Right ventricle myocardium superior (tissue), 1 donor: ENCODE measurements around the gene ARID5B. TPM values are rescaled to one million over a fixed set of nuclear protein-coding genes. Genes with fewer than 3 reads are reported as not detected.
"Not testable (repeated sequence)": the region's sequence is repeated elsewhere in the genome, so short reads cannot be mapped to it uniquely, and the experiment has no call there.

Source experiments
- ATAC-seq: fragments of 200-7000 bp; cut with Tn5 transposase; one replicate; pipeline ENCODE4 v1.9.1; 2020; ENCODE audit warnings: mild to moderate bottlenecking; ENCODE audit not compliant: poor library complexity
- DNase-seq: peaks from one replicate; pipeline ENCODE4 v3.0.0-alpha.2; 2020
- intact Hi-C: fragments of 100-400 bp; cut with DNase I; formaldehyde crosslinking; loops from one replicate; pipeline ENCODE4 v1.11.2; 2022
- long read RNA-seq: library from polyadenylated mRNA; unstranded; transcript quantifications from one replicate; pipeline ENCODE4 v2.0.0, GENCODE V29; 2021
- total RNA-seq: library from RNA; stranded (reverse); fragmentation: NEBNext Ultra II Directional; extraction: Animal tissue kit (Norgen Biotek cat#: 25700); gene quantifications from one replicate; pipeline ENCODE4 v1.2.1, GENCODE V29; 2021
- donor health status: DM: no; HTN: yes; CAD: no; lungs with severe emphysema.

The ARID5B gene
- 13.2 TPM for total RNA-seq
- long read RNA-seq, partial matches to known transcripts, result 0 of 2 reads
- long read RNA-seq, other reads (novel, unspliced or antisense), result 2 of 2 reads

DNA sequence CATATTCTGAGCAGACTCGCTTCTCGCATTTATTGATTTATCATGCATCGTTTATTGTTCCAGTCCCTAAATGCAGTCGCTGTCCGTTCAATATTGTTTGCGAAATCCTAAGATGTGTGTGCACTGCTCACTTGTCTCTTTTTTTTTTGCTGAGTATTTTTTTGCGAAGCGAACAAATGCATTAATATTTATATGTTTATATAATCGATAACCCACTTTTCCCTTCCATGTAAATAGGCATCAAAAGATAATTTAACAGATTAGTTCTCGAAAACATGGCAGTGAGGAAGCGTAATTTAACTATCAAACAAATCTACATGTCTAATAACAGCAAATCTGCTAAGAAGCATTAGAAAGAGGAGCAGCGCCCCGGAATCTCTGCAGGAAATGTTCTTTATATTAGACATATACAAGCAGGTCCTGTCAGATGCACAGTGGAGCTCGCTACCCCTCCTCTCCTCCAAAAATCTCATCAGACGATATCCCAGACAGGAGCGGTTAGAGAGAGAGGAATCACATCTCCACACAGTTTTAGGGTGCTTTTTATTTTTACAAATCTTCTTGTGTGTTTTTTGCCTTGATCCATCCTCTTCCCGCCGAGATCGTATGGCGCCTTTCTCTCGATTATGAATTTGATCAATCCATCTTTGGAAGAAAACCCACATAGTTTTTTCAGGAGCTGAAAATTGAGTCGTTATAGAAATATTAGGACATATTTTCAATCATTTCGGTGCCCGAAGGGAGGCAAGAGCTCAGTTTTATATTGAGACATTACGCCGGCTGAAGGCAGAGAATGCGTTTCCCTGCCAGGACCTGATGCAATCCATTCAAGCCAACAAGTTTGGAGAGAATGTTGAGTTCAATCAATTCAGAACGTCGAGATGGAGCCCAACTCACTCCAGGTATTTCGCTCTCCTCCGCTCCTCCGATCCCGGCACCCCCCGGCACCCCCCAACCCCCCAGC is at the start of gene ARID5B:
TSS of gene ARID5B (plus strand) at position 871 of the 964 bp plus-strand sequence. CDS start at position 882, 11 bp downstream.
- ATAC-seq, result peak; percentile 20
- intact Hi-C loops, result loop anchor here (10.0 kb wide), 1 partner anchor 94 kb away; no protein-coding TSS in a partner anchor
- DNase-seq, result no peak

DNA sequence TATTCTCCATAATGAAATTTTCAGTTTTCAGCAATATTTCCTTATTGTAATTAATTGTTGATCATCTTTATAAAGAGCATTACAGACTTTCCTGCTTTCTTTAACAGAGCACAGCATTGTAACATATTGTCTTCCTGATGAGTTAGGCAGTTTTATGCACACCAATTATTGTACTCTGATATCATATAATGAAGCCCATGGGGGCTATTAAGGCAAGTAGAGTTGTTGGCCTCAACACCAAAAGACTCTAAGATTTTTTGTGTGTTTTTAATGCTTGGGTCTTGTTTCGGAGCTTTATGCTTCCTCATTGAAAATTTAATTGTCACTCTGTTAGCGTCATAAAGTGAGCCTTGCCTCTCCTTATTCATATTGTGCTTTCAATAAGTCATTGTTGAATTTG is 49.2 kb upstream of the ARID5B start:
- DNase-seq (no peak), ATAC-seq (no peak)
- intact Hi-C loops, result no loop called here

- DNase-seq (no peak), ATAC-seq (no peak)
- intact Hi-C loops, result no loop called here
These were observed 45.7 kb upstream of the ARID5B start for GRCh38 chr10:61855771-61856170.

DNA sequence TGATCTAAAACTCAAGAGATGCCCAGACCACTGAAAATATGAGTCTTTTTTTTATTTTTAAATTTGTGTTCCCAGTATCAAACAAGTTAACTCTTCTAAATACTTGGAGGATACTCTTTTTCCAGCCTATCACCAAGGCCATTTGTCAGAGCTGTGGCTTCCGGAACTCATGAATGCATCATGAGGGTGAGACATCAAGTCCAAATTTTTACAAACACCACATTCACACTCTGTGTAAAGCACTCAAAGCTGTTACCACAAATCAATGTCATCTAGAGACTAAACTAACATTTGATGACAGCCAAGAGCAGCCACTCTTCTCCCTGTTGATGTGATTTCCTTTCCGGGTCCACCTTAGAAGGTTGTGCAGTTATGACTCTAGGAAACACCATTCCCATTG is 43.8 kb upstream of the ARID5B start:
- DNase-seq (no peak), ATAC-seq (no peak)
- intact Hi-C loops, result no loop called here

DNA sequence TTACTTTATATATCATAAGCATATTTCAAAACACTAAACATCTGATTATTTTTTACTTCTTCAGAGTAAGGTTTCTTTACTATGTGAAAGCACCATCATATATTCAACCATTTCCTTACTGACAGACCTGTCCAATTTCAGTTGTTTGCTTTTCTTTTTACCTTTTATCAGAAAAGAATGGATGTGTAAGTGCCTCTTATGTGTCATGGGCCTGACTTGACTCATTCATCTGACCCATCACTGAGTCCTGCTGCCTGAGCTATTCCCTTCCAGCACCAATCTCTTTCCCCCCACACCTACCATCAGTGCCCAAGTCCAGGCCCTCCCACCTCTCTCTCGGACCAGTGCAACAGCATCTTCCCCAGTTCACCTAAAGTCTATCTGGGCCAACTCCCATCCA is 41.7 kb upstream of the ARID5B start:
- DNase-seq (no peak), ATAC-seq (no peak)
- intact Hi-C loops, result no loop called here

- DNase-seq (no peak), ATAC-seq (no peak)
- intact Hi-C loops, result no loop called here
These were observed 40.3 kb upstream of the ARID5B start for GRCh38 chr10:61860964-61861758.

DNA sequence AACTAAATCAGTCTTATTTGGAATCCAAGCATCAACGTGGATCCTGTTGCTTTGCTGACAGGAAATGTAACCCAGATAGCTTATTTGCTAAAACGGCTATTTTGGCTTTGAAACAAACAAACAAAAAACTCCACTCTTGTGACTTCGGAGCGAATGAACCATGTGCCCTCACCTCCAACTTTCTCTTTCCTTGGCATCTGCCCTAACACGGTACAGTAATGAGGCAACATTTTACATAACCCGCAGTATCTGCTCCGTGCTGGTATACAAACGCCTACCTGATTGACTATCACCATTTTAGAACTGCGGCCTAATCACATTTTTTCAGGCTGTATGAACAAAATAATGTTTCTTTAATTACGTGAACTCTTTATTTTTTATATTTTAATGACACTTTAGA is 37.5 kb upstream of the ARID5B start:
- intact Hi-C loops, result no loop called here
- ATAC-seq (no peak), DNase-seq (no peak)

DNA sequence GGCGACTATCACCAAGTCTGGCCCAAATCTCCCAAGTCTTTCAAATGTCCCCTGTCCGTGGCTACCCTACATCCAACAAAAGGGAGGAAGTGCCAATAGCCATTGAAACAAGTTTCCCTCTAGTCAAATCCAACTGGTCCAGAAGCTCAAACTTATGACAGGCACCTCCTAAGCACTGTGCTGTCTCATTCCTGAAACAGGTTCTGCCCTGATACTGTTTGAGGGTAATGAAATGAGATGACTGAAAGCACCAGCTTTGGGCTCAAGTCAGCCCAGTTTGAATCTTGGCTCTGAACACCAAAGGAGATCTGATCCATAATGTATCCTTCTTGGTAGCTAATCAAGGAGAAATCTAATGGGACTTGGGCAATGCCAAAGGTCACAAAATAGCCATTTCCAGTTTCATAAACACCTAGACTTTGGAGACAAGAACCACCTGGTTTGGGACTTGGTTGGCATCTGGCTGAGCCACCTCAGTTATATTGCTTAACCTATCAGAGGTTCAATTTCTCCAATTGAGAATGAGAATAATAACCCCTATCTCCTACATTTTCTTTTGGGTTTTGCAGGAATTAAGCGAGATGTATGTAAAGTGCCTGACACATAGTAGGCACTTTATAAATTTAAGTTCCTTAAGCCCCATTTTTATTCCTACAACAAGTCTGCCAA is 34.7 kb upstream of the ARID5B start:
- ATAC-seq, result no peak
- intact Hi-C loops, result no loop called here
- no peak for DNase-seq

- intact Hi-C loops, ATAC-seq: not testable (repeated sequence)
- DNase-seq, result peak; percentile 50
These were observed 34.1 kb upstream of the ARID5B start for GRCh38 chr10:61867374-61867773.

GRCh38 chr10:61867817-61868216 is 33.7 kb upstream of the ARID5B start:
- ATAC-seq, intact Hi-C loops: not testable (repeated sequence)
- DNase-seq, result peak; percentile 66

- no peak for DNase-seq
- intact Hi-C loops, result no loop called here
- no peak for ATAC-seq
These were observed 32.3 kb upstream of the ARID5B start for GRCh38 chr10:61869041-61869675.

DNA sequence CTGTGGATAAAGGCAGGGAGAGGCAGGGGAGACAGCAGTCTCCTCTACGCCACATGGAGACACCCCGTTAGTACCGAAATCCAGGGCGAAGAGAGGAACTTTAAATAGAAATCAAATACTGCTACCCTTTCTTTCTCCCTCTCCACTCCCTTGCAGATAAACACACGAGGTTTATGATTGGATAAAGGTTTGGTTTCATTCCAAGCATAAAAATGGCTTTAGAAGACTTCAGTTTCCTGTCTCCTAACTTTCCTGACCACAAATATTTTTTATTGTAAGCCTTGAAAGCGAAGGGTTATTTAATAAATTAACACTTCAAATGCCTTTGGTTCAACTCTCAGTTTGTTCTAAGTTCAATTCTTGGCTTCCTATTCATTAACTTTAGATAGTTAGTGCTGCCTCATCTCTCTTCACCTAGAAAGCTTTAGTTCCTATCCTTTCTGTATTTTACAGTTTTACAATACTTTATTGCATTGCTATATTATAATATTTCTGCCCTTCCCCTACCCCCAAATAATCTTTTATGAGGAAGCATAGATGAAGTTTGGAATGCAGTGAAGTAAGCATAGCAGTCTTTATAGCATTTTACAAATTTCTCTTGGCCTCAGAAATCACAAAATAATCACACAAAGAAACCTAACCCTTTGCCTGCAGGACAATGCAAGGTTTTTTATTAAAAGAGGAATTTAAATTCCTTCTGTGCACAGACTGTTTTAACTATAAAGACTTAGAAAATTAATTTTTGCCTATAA is 31.5 kb upstream of the ARID5B start:
- DNase-seq (no peak), ATAC-seq (no peak)
- intact Hi-C loops, result no loop called here

DNA sequence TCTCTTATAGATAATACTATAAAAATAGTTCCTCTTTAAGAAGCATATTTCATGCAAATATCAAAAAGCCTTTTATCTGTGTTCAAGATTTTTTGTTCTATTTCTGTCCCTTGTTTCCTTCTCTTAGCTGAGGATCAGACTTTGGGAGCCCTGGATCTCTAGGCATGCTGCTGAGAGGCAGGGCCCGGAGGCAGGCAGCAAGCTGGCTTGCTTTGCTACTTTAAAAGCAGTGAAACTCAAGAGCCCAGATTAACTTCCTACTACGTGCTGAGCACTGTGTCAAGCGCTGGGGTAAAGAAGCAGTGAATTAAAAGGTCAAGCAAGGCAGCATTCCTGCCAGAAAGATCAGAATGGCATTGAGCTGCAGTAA is 31.0 kb upstream of the ARID5B start:
- intact Hi-C loops, result no loop called here
- DNase-seq (no peak), ATAC-seq (no peak)

GRCh38 chr10:61871487-61871886 is 30.0 kb upstream of the ARID5B start:
- DNase-seq, result no peak
- ATAC-seq, result no peak
- intact Hi-C loops, result no loop called here

- intact Hi-C loops, result no loop called here
- no peak for ATAC-seq
These were observed 23.4 kb upstream of the ARID5B start for GRCh38 chr10:61877887-61878739.

GRCh38 chr10:61878740-61879068 is 22.8 kb upstream of the ARID5B start:
- intact Hi-C loops, result no loop called here
- DNase-seq (no peak), ATAC-seq (no peak)

More at GRCh38 chr10:61877887-61878739, 23.4 kb upstream of the ARID5B start:
- DNase-seq, result no peak
